Measurements from ENCODE around the gene GSN.

The GSN gene

GRCh38 chr9:121246821-121247561 is 21.0 kb upstream of the GSN start:
- DNase-seq, result no peak

GRCh38 chr9:121249563-121249962 is 18.4 kb upstream of the GSN start:
- DNase-seq, result no peak

GRCh38 chr9:121252104-121252851 is 15.7 kb upstream of the GSN start:
- DNase-seq, result no peak

- DNase-seq, result no peak
These were observed 14.8 kb upstream of the GSN start for GRCh38 chr9:121253162-121253561.

- no peak for DNase-seq
These were observed 14.0 kb upstream of the GSN start for GRCh38 chr9:121253821-121254501.

GRCh38 chr9:121259498-121259897 is 8.5 kb upstream of the GSN start:
- no peak for DNase-seq

- no peak for DNase-seq
These were observed 8.0 kb upstream of the GSN start for GRCh38 chr9:121259935-121260334.

GRCh38 chr9:121260457-121261106 is 7.4 kb upstream of the GSN start:
- DNase-seq, result no peak

GRCh38 chr9:121261107-121261460 is 6.9 kb upstream of the GSN start:
- DNase-seq, result no peak

- no peak for DNase-seq
These were observed 6.2 kb upstream of the GSN start for GRCh38 chr9:121261755-121262154.

GRCh38 chr9:121262423-121262822 is 5.5 kb upstream of the GSN start:
- no peak for DNase-seq

- DNase-seq, result no peak
These were observed 5.0 kb upstream of the GSN start for GRCh38 chr9:121262953-121263352.

- no peak for DNase-seq
These were observed 1.6 kb upstream of the GSN start for GRCh38 chr9:121266356-121266755.

- no peak for DNase-seq
These were observed 884 bp upstream of the GSN start for GRCh38 chr9:121266906-121267650.

GRCh38 chr9:121268598-121268850 is 562 bp downstream of the GSN start:
- DNase-seq, result no peak

GRCh38 chr9:121268851-121269641 is 1.1 kb downstream of the GSN start:
- DNase-seq, result no peak

GRCh38 chr9:121269642-121270254 is 1.8 kb downstream of the GSN start:
- no peak for DNase-seq

- no peak for DNase-seq
These were observed 3.7 kb downstream of the GSN start for GRCh38 chr9:121271368-121272341.

- DNase-seq, result no peak
These were observed 4.5 kb downstream of the GSN start for GRCh38 chr9:121272401-121272948.
